Stimulated activated CD8-positive, alpha-beta memory T cell treated with anti-CD3 and anti-CD28 coated beads, Interleukin-7, amount 100 ng/mL, for 1 hour (primary cell): ENCODE measurements around the gene DUSP28.

Source experiments
- DNase-seq, 2 donors: peaks; one replicate each; pipeline ENCODE4 v3.0.0-alpha.2; 2020; ENCODE audit warnings: low read depth in 2 of 2

The DUSP28 gene

DNA sequence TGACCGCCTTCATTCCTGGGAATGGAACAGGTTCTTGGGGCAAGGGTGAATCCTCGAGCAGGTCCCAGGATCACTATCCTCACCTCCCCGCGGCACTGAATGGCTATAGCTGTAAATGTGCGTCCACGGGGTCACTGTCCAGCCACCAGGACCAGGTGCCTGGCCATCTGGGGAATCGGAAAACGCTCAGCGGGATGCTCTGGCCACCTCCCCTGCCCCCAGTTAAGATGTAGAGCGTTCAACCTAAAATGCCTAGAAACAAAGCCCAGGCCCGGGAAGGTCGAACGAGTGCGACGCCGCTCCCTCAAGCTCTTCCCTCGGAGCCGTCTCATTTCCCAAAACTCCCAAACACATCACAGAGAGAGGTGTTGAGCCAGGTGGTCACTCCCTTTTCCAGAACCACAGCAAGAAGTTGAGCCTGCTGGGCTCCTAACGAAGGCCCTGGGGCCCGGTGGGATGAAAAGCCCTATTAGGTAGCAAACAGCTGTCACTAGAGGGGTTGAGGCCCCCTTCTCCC, 25.6 kb downstream of the DUSP28 start:
- DNase-seq, result no peak

DNA sequence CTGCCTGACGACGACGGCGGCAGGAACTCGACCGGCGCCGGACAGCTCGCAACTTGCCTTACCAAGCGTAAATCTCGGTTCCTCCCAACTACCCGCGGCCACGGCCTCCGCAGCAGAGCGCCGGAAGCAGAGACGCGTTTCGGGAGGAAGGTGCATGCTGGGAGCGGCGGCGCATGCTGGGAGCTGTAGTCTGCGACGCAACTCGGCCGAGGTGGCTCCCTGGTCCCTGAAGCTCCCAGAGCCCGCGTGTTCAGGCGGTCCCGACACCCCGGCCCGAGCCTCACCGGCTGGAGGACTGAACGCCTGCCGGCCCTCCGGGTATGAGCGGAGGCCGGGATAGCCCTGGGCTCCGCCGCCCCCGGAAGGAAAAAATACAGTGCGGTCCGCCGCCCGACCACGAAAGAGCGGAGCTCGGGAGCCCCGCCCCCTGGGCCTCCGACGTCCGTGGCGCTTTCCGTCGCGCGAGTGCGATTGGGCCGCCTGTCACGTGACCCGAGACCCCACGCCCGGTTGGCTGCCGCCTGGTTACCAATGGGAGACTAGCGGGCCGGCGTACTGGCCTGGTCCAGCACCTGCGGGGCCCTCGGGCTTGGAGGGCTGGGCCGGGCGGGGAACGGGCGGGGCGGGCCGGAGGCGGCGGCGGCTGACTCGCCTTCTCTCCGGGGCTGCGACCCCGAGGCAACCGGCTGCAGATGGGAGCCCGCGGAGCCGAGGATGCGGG, 26.2 kb downstream of the DUSP28 start, which contains the start of gene CAPN10:
TSS of gene CAPN10 (plus strand) at position 537 of the 721 bp plus-strand sequence. CDS start at position 715, 178 bp downstream.
- peak; percentile 92 to 94 for DNase-seq

DNA sequence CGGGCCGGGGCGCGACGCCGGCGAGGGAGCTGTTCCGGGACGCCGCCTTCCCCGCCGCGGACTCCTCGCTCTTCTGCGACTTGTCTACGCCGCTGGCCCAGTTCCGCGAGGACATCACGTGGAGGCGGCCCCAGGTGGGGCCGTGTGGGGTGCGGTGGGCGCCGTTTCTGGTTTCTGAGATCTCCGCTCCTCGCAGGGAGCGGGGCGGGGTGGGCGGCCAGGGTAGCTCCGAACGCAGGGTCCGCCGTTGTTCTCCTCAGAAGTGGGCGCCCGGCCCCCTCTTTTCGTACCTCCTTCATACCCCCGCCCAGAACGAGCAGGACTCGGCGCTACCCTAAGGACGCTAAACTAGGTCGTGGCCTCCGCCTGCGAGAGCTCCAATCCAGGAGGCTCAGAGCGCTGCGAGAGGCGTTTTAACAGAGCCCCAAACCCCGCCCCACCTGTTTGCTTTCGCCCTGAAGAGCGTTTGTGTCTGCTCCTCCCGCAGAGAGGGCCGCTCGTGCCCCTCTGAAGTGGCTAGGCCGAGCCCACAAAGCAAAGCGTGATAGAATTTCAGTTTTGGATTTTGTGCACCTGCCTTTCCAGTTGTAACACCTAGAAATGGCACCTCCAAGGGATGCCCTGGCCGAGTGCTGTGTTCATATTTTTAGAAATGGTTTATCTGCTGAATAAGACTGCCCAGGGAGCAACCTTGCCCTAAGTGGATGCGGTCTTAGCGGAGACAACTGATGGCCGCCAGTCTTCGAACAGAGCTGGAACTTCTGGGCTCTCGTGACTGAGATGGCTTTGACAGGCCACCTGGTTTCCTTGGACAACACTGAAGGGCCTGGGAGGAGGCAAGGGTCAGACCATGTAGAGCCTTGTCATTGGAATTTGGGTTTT, 27.0 kb downstream of the DUSP28 start:
- DNase-seq, result peak in 1 of 2 donors; percentile 27

DNA sequence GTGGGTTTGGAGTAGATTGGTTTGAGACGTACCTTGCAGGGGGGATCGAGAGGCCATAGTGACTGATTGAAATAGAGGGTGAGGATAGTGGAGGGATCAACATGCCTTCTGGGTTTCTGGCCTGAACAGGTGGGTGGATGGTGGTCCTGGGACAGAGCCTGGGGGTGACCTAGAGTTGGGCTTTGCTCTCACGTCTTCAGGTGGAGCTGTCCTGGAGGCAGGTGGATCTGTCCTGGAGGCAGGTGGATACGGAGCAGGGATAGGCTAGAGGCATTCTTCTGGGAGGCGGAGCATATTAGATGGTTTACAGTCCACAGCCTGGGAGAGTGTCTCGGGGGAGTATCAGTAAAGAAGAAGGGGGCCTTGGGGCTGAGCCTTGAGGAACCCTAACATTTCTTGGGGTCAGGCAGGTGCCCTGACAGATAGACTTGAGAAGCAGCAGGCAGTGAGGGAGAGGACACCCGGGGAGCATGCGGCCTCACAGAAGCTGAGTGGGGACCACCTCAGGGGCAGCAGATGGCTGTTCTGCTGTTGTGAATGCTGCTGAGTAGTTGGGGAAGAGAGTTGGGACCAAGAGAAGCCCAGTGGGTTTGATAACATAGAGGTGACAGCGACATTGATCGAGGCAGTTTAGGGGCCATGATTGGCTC, 28.0 kb downstream of the DUSP28 start:
- no peak for DNase-seq

DNA sequence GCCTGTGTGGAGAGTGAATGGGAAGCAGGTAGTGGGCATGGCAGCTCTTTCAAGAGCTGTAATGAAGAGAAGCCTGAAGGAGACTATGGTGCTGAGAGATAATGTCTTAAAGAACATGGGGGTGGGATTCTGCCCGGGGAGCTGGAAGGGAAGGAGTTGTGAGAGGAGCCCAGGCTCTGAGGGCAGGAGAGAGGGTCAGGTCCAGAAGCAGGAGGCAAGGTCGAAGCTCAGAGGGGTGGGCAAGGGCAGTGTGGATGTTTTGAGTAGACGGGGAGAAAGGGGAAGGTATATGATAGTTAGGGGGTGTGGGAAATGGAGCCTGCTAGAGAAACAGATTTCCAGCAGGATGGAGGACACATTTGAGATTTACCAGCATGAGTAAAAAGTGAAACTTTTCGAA, 28.5 kb downstream of the DUSP28 start:
- DNase-seq, result no peak

DNA sequence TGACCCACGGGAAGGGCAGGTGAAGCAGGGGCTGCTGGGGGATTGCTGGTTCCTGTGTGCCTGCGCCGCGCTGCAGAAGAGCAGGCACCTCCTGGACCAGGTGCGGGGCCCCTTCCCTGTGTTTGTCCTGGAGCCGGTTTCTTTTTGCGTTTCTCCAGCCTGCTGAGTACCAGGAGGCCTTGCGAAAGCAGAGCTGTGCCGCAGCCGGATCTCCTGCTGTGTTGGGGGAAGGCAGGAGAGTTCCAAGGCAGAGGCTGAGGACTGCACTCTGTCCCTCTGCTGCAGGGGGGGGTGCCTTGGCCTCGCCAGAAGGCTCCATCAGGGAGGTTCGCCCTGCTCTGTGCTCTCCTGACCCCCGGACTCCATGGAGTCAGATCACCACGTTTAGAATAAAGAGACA, 29.2 kb downstream of the DUSP28 start:
- no peak for DNase-seq

DNA sequence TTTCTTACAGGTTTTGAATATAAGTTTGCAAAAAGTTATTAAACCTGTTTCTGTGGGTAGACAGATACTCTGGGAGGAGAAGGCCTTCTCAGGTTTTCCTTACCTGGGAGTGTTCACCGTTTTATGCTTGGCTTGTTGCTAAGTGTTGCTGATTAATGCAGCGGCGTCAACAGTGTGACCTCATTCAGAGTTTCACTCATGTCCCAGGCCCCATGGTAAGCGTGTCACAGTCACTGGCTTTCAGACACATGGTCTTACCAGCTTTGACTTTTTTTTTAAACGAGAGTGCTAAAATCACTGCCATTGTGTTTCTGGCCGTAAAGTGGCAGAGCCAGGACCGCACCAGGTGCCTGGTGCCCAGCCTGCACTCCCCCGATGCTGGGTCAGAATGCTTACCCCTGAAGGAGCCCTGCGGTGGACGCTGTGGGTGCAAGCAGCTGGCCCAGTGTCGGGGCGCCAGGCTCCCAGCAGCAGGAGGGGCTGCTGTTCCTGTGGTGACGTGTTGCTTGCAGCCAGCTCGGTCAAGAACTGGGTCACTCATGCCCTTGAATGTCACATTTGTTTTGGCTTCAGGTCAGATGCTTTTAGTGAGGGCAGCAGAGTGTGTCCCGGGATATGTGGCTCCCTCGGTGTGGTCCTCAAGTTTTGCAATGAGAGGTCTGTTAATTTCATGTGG, 29.8 kb downstream of the DUSP28 start:
- no peak for DNase-seq

DNA sequence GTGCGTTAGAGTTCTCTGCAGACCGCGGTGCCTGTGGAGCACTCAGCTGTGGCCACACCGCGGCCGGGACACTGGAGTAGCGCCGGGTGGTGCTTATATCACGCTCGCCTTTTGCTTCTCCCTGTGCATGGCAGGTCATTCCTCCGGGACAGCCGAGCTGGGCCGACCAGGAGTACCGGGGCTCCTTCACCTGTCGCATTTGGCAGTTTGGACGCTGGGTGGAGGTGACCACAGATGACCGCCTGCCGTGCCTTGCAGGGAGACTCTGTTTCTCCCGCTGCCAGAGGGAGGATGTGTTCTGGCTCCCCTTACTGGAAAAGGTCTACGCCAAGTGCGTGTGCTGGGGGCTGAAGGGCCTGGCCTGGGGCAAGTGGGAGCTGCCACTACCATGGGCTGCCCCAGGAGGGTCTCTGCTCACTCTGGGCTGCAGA, 30.5 kb downstream of the DUSP28 start:
- no peak for DNase-seq

DNA sequence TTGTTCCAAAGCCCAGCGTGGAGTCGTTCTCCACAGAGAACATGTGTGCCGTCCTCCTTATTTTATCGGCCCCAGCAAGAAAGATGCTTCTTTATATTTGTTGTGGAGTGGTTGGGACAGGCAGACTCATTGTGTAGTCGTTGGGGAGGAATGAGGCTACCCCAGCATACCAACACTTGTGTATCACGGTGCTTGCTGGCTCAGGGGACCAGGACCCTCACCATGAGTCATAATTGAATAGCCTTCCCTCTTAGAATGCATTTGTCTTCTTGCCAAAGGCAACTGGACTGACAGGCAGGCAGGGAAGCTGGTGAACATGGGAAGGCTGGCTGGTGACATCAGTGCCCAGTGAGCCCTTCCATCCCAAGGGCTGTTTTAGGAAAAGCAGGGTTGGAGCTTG, 31.1 kb downstream of the DUSP28 start:
- no peak for DNase-seq

DNA sequence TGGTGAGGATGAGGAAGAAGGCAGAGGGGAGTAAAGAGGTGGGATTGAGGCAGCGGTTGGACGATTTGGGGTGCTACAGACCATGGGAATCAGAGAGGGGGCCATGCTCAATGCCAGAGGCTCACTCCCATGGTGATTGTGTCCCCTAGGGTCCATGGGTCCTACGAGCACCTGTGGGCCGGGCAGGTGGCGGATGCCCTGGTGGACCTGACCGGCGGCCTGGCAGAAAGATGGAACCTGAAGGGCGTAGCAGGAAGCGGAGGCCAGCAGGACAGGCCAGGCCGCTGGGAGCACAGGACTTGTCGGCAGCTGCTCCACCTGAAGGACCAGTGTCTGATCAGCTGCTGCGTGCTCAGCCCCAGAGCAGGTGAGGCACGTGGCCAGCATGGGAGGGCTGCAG, 31.6 kb downstream of the DUSP28 start:
- DNase-seq, result no peak

DNA sequence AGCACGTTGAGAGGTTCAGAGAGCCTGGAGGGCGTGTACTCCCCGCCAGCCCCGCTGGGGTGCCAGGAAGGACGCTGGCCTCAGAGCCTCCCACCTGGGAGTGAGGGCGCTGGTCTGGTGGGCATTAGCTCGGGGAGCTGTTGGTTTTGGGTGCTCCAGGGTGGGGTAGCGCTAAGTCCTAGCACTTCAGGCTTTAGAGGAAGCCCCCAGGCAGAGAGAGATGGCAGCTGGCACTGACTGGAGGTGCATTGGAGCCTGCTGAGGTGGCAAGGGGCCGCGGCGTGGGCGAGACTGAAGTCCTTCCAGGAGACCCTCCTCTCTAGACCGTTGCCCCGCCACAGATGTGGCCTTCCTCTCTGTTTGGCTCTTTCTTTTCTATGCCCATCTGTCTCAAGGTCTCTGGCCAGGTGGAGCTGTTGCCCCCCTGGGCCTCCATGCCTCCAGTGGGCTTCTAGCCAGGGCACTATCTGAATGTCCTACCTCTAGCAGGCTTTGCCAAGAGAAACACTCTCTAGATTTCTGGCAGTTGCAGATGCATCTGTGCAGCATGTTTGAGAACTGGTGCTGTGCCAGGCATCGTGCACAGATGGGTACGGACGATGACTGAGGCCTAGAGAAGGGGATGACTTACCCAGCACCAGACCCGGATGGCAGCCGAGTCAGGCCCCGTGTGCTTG, 33.0 kb downstream of the DUSP28 start:
- no peak for DNase-seq

DNA sequence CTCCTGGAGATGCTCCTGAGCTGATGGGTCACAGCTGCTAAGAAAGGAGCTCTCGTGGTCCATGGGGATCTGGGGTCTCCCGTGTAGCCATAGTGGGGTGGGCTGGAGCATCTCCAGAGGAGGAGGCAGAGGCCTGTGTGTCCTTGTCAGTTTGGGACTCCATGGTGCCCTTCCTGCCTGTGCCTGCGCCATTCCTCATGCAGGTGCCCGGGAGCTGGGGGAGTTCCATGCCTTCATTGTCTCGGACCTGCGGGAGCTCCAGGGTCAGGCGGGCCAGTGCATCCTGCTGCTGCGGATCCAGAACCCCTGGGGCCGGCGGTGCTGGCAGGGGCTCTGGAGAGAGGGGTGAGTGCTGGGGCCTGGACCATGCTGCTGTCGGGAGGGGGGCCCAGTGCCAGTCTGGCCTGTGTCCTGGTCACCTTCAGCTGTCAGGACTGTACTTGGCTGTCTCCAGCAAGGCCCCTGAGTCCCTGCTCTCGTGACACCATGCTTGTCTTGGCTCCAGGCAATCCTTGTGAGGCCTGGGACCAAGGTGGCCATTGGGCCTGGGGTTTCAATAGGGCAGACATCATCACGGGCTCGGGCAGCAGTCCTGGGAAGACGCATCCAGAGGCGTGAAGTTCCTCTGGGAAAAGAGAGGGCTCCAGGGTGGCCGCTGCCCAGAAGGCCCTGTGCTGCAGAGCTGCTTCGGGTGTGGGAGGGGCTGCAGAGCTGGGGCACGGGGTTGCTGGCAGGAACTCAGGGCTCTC, 33.7 kb downstream of the DUSP28 start:
- DNase-seq, result no peak

DNA sequence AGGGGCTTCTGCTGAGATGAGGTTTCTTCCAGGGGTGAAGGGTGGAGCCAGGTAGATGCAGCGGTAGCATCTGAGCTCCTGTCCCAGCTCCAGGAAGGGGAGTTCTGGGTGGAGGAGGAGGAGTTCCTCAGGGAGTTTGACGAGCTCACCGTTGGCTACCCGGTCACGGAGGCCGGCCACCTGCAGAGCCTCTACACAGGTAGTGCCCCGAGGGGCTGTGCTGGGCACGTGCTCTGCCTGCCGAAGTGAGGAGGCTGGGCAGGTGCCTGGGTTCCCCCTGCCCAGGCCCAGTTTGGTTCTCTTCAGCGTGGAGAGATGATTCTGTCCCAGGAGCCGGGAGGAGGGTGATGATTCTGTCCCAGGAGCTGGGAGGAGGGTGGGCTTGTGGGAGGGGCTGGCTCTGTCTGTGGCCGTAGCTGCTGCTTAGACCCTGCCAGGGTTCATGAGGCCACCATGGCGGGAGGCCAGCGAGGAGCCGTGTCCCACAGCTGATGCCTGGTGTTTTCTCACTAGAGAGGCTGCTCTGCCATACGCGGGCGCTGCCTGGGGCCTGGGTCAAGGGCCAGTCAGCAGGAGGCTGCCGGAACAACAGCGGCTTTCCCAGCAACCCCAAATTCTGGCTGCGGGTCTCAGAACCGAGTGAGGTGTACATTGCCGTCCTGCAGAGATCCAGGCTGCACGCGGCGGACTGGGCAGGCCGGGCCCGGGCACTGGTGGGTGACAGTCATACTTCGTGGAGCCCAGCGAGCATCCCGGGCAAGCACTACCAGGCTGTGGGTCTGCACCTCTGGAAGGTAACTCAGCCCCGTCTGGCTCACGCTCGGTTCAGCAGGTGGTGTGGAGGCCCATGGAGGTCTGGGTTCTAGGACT, 34.6 kb downstream of the DUSP28 start:
- no peak for DNase-seq

DNA sequence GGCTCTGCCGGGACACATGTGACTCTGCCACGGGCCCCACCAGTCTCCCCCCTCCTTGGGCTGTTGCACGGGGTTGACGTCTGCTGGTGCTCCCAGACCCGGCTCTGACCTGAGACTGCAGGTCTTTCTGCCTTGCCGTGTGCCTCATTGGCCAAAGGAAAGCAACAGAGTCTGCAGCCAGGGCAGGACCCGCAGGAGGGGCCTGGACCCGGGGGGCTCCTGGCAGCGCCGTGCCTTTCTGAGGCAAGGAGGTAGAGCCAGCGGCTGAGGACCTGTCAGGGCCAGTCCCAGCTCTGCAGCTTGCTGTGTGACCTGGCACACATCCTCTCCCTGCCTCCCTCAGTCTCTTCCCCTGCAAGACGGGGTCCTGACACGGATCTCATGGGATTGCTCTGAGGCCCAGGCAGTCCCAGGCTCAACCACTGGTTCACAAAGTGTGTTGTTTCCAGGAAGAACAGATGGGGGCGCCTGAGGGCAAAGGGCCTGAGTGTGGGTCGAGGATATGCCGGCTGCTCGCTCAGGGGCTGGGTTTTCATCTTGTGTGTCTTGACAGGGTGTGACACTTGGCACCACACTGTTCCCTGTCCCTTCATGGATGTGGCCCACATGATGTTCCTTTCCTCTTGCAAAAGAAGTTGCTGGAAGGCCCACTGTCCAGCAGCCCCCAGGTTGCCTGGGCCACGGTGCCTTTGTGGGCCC, 35.4 kb downstream of the DUSP28 start:
- DNase-seq, result no peak

DNA sequence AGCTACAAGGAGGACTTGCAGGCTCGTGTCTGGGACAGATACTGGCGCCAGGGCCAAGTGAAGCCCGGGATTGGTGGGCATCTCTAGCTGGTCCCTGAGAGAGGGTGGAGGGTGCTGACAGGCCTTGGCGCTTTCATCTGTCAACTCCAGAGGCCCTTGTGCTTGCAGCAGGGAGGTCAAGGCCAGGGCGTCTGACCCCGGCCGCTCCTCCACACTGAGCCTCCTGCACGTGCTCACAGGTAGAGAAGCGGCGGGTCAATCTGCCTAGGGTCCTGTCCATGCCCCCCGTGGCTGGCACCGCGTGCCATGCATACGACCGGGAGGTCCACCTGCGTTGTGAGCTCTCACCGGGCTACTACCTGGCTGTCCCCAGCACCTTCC, 35.9 kb downstream of the DUSP28 start:
- no peak for DNase-seq

DNA sequence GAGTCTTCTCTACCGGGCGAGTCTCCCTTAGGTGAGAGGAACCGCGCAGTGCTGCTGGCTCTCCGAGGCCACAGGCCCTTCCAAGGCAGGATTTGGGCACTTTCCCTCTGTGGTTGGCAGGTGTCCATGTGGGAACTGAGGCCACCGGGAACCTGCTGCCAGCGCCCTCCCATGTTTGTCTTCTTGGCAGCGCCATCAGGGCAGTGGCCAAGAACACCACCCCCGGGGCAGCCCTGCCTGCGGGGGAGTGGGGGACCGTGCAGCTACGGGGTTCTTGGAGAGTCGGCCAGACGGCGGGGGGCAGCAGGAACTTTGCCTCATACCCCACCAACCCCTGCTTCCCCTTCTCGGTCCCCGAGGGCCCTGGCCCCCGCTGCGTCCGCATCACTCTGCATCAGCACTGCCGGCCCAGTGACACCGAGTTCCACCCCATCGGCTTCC, 36.4 kb downstream of the DUSP28 start:
- DNase-seq, result no peak

DNA sequence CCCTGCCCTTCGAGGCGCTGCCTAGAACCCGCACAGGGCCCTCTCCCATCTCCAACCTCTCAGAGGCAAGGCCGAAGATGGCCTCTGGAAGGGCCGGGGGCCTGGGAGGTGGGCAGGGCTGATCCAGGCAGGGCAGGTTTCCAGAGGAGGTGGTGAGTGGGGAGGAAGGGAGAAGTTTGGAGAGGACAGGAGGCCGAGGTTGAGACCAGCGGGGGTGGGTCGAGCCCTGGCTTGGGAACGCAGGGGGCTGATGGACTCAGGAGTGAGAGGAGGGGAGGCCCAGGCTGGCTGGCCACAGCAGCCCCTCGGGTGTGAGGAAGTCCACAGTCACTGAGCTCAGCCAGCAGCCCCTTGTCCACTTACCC, 36.9 kb downstream of the DUSP28 start:
- no peak for DNase-seq

DNA sequence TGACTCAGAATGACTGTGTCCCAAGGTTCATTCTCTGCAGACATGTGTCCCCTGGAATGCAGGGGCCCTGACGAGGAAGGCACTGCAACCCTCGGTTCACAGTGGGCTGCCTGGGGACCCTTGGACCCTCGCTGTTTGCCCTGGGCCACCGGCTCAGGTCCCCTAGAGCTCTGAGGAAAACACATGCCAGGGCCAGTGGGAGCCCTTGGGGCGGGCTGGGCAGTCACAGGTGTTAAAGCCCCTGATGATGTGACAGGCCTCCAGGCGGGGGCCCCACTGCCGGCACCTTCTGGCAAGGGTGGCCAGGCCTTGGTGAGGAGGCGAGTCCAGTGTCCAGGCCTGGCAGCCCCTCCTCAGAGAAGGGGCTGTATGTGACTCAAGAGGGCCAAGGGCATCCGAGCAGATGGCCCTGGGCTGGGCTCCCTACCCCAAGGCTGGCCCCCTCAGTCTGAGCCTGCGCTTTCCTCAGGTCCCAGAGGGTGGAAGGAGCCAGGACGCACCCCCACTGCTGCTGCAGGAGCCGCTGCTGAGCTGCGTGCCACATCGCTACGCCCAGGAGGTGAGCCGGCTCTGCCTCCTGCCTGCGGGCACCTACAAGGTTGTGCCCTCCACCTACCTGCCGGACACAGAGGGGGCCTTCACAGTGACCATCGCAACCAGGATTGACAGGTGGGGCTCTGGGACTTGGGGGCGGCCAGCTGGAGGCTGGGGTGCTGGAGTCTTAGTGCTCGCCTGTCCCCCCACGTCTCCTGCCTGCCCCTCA, 37.4 kb downstream of the DUSP28 start:
- no peak for DNase-seq
